GM18907 (cell line): Measurements from ENCODE around the gene MIB1.

Experiments
- ATAC-seq: cut with Tn5 transposase; IDR thresholded peaks from one replicate; pipeline ENCODE4 v1.9.1; 2021; ENCODE audit warnings: mild to moderate bottlenecking, moderate library complexity; ENCODE audit not compliant: unreplicated experiment

Gene MIB1

DNA sequence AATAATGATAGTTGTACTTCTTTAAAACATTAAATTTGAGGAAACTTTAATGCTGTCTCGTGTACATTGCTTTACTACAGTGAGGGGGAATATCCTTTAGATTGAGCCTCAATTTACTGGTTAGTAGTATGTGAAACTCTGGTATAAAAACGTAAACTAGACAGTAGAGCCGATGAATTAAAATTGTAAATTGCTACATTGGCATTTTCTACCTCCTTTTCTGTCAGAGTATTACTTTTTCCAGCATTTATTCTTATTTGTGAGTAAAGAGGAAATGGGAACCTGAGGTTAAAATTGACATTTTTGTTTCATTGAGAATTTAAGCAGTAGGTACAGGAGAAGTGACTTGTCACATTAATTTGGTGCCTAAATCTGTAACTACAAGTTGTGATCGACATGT, 128.2 kb downstream of the MIB1 start:
- no peak for ATAC-seq

DNA sequence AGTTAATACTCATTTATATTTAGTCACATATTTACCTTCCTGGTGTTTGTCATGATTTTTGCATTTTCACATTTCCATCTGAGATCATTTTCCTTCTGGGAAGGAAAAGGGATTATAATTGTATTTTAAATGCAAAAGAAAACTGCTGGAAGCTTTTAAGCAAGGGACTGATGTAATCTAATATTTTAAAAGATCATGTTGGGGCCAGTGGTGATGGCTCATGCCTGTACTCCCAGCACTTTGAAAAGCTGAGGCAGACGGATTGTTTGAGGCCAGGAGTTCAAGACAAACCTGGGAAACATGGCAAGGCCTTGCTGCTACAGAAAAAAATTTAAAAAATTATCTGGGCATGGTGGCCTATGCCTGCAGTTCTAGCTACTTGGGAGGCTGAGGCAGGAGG, 149.0 kb downstream of the MIB1 start:
- ATAC-seq = no peak

DNA sequence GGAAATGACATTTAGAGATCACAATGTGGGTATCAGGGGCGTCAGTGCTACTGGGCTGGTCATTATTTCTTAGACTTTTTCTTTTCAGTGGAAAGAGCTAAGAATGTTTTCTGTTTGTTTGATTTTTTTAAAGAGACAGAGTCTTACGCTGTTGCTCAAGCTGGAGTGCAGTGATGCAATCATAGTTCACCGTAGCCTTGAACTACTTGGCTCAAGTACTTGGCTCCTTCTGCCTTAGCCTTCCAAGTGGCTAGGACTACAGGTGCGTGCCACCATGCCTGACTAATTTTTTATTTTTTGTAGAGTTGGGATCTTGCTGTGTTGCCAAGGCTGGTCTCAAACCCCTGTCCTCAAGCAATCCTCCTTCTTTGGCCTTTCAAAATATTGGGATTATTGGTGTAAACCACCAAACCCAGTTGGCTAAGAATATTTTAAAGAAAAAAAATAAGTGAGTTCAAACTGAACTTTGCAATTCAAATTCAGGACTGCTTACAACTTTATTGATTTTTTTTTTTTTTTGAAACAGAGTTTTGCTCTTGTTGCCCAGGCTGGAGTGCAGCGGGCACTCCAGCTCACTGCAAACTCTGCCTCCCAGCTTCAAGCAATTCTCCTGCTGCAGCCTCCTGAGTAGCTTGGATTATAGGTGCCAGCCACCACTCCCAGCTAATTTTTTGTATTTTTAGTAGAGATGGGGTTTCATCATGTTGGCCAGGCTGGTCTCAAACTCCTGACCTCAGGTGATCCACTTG, 154.2 kb downstream of the MIB1 start:
- no peak for ATAC-seq

- no peak for ATAC-seq
Observed at GRCh38 chr18:21896732-21897336, 156.2 kb downstream of the MIB1 start.

DNA sequence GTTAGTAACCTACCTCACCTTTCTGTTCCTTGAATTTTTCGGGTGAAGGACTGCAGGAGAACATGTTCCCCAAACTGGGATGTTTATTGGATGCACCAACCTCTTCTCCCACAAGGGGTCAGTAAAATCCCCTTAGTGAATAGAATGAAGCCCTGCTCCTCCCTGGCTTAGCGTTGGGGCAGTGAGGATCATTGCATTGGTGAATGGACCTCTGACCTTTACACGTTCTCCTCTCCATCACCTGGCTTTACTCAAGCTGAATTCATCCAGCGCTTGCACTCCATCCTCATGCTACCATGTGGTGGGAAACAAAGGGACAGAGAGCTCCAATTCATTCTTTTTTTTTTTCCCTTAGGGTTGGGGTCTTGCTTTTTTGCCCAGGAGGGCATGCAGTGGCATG, 157.2 kb downstream of the MIB1 start:
- ATAC-seq = peak; percentile 82

DNA sequence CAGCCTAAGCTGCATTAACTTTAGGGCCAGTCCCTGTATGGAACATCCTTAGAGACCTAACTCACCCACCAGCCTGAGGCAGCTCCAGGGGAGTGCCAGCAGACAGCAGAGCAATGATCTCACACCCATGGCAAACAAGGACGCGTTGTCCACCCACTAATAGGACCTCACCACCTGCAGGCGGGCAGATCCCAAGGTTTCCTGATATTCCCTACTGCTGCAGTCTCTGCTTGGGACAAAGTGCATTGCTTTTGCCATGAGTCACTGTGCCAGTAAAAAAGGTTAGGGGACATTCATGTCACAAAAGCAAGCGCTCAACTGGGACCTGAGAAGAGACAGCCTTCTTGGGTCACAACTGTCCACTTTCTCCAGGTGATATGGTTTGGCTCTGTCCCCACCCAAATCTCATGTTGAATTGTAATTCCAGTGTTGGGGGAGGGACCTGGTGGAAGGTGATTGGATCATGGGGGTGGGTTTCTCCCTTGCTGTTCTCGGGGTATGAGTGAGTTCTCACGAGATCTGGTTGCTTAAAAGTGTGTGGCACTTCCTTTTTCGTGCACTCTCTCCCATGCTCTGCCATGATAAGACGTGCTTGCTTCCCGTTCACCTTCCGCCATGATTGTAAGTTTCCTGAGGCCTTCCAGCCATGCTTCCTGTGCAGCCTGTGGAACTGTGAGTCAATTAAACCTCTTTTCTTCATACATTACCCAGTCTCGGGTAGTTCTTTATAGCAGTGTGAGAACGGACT, 160.2 kb downstream of the MIB1 start:
- ATAC-seq = no peak

GRCh38 chr18:21901423-21901945, 160.9 kb downstream of the MIB1 start:
- ATAC-seq = no peak

DNA sequence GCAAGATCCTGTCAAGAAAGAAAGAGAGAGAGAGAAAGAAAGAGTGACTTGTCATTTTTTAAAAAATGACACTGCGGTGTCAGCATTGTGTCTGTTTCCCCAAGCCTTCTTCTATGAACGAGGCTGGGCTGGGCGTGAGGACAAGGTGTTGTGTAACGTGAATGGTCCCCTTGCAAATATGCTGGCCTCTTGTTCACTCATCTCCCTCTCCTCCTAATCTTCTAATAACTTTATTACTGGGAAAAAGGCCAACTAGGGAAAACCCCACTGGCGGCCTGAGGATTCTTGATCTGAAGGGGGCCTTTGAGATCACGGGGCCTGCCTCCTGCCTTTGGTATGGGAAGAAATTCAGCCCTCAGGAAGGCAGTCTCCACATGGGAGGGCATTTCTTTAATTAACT, 163.1 kb downstream of the MIB1 start:
- ATAC-seq = no peak

DNA sequence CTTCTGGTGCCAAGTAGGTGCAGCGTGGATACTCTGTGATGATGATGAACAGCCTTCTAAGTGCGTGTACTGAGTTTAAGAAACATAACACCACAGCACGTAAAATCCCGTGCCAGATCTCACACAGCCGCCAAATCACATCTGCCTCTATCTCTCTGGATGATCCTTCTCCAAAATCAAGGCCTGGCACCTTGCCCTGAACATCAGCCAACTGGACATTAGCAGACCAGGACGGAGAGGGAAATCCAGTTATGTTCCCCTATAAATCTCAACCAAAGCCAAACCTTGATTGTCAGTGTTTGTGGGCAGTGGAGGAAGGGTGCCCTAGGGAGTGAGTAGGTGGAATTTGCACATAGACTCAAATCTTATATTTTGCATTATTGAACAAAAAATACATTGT, 164.3 kb downstream of the MIB1 start:
- no peak for ATAC-seq

- ATAC-seq = no peak
Observed at GRCh38 chr18:21907451-21907850, 166.9 kb downstream of the MIB1 start.

DNA sequence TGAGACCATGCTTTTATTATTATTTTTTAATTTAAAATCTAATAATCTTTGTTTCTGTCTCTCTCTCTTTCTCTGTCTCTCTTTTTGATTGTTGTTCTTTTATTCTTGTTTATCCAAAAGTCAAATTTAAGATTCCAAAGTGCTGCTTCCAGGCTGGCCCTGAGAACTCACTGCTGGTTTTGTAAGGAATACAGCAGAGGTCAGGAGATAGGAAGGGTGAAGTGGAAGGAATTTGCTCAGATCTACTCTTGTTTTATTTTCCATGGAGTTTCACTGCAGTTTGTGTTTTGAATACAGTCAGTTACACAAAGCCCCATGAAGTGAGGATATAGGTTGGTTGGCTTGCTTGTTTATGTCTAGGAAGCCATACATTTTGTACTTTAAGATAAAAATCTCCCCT, 168.1 kb downstream of the MIB1 start:
- no peak for ATAC-seq

GRCh38 chr18:21910906-21911305, 170.3 kb downstream of the MIB1 start:
- no peak for ATAC-seq

DNA sequence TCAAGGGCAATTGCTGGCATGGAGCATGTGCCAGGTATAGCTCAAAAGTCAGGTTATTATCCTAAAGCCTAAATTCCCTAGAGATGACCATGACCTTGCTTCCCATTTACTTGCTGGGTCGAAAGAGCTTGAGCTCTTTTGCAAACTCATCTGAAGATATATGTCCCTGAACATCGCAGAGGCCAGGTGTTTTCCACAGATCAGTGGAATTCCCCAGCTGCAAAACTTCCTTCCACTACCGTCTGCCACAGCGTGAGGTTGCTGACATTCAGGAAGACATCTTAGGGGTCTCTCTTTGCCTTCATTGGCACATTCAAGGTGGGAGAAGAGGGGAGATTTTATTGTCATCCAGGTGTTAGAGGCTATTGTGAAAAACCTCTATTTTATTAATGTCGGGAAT, 171.0 kb downstream of the MIB1 start:
- ATAC-seq = peak; percentile 76

DNA sequence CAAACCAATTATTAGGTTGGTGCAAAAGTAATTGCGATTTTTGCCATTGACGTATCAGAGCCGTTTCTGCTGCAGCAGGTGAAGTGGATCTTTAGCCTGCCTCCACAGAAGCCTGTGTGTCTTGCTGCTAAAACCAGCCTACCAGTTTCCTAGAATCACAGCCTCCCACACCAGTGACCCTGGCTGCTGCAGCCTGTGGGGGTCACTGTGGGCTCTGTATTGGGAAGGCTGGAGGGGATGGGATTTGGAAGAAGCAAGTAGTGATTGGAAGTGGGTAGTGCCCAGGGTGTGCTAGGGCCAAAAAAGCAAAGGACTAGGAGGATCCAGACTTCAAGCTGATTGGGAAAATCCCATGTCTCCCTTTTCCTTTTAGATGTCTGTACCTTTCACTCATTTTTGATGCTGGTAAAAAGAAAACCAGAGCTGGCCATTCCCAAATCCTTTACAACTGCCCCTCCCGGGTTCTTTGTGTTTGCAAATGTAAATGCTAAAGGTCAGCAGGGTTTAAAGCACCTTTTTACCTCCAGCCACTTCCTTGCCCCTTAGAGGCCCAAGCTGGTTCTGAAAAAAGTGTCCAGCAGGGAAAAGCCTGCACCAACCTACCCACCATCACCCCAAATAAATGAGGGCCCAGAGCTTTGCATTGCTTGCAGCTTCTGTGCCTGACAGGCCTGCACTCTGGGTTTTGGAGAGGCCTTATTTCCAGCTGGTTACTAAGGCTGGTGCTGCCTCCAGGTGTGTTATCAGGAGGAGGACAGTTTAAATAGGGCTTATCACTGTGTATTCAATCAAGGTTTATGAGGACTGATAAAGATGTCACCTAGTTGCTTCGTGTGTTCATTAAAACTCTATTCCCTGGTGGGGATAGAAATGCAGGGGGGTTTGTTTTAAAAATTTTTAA, 172.0 kb downstream of the MIB1 start:
- no peak for ATAC-seq

- no peak for ATAC-seq
Observed at GRCh38 chr18:21914739-21915319, 174.2 kb downstream of the MIB1 start.

DNA sequence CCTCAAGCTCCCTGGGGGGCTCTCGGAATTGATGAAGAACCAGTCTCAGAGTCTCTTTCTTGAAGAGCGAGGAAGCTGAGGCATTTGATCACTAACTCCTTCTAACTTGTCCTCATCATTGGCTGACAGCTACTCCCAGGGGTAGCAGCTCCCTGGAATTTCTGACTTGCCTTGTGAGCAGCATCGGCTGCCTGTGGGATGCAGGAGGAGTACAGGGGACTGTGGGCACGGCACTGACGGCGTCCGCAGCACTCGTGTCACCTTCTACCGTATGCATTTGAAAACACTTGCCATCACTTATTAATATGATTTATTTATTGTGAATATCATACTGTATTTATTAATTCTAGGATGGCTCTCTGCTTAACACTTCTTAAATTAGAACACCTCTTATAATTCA, 175.0 kb downstream of the MIB1 start:
- no peak for ATAC-seq

DNA sequence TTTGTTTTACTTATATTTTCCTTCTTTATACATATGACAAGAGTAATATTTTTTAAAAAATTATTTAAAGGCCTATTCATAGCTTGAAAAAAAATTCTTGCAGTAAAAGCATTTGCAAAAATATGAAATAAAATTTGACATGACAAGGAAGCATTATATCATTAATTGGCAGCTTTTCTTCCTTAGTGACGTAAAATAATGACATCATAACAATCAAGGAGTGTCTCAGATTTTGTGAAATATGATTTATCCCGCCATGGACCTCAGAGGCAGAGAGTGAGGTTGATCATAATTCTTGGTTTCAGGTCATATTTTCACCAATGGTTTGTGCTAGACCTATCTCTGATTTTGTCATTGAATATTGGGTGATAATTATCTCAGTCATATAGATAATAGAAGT, 176.0 kb downstream of the MIB1 start:
- ATAC-seq = no peak

GRCh38 chr18:21918693-21919092, 178.1 kb downstream of the MIB1 start:
- no peak for ATAC-seq
